ENCODE results near the gene IP6K1. TPM values are rescaled to one million over a fixed set of nuclear protein-coding genes. Genes with fewer than 3 reads are reported as not detected.

The IP6K1 gene
- total RNA-seq, 1 experiment from 2014 or later: 30.6 TPM

DNA sequence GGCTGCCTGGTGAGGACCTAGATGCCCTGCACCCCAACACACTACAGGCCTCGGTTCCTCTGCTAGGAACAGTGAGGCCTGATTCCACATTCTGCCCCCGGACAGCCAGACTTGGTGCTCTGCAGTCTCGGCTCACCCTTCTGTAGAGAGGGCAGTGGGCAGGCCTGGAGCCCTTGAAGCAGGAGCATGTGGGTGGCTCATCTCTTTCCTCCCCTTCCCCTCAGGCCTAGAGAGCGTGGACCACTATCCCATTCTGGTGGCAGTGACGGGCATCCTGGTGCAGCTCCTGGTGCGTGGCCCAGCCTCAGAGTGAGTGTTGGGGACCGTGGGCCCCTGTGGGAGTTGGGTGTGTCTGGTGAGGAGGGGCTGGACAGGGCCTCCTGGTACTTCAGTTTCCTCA lies 70.2 kb downstream of the IP6K1 start:
- DNase-seq (ENCODE audit: low read depth, low spot score) (no peak), ATAC-seq (no peak)
- Histone ChIP-seq H3K9me2 (ENCODE audit: insufficient read depth) (no peaks in the 10 kb centered on the region), H3K4me1 (ENCODE audit: control insufficient read depth in 1 of 2, insufficient read depth in 2 of 2, low read length in 2 of 2) (peaks cover 0 to 13% of the 10 kb centered on the region in 2 experiments; a peak in 2 of 4 replicates), H2AFZ (ENCODE audit: low read depth, low read length, poor library complexity, severe bottlenecking) (no peak overlapping the region), H3K4me3 (replicated peaks in 1 of 2; ENCODE audit: low read depth in 1 of 2, low read length in 2 of 2) (no peak overlapping the region), H3K79me2 (ENCODE audit: insufficient read depth, low read length) (no peaks in the 10 kb centered on the region), H3K9me3 (ENCODE audit: control insufficient read depth in 1 of 2, insufficient read depth in 1 of 2, low read depth in 1 of 2, low read length in 2 of 2) (no peaks in the 10 kb centered on the region), H3K9ac (ENCODE audit: low read length) (no peak overlapping the region), H3K27ac (ENCODE audit: low read depth, low read length) (no peak overlapping the region), H3K4me2 (ENCODE audit: low read length) (no peak overlapping the region), H4K20me1 (ENCODE audit: insufficient read depth) (no peaks in the 10 kb centered on the region), H3K27me3 (ENCODE audit: insufficient read depth, low read length) (no peaks in the 10 kb centered on the region), H3K36me3 (ENCODE audit: control insufficient read depth in 1 of 2, insufficient read depth in 2 of 2, low read length in 2 of 2) (peaks cover 0 to 9% of the 10 kb centered on the region in 2 experiments; a peak in 2 of 4 replicates)
- CTCF ChIA-PET: no interaction called here
- intact Hi-C loops (cut with micrococcal nuclease): no loop called here
- RAD21 ChIA-PET (ENCODE audit: low non-redundant PET in 1 of 2, low total read pairs in 2 of 2, uncharacterized antibody in 2 of 2, unreplicated experiment in 2 of 2): no interaction called here
- TF ChIP-seq TCF7L2 (IDR thresholded peaks at IDR 0.05; ENCODE audit: borderline replicate concordance, extremely low read depth, insufficient read depth, insufficient read length): no peak
- TF ChIP-seq, protein P1, sequence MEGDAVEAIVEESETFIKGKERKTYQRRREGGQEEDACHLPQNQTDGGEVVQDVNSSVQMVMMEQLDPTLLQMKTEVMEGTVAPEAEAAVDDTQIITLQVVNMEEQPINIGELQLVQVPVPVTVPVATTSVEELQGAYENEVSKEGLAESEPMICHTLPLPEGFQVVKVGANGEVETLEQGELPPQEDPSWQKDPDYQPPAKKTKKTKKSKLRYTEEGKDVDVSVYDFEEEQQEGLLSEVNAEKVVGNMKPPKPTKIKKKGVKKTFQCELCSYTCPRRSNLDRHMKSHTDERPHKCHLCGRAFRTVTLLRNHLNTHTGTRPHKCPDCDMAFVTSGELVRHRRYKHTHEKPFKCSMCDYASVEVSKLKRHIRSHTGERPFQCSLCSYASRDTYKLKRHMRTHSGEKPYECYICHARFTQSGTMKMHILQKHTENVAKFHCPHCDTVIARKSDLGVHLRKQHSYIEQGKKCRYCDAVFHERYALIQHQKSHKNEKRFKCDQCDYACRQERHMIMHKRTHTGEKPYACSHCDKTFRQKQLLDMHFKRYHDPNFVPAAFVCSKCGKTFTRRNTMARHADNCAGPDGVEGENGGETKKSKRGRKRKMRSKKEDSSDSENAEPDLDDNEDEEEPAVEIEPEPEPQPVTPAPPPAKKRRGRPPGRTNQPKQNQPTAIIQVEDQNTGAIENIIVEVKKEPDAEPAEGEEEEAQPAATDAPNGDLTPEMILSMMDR (IDR thresholded peaks at IDR 0.05 in 2 of 3, conservative IDR thresholded peaks at IDR 0.05 in 1 of 3; ENCODE audit: borderline replicate concordance in 1 of 3, insufficient read depth in 1 of 3, low read depth in 2 of 3, low read length in 2 of 3): no peak
- no peak for TF ChIP-seq CBX3 (IDR thresholded peaks at IDR 0.05; ENCODE audit: low read depth)
- TF ChIP-seq CEBPB (IDR thresholded peaks at IDR 0.05; ENCODE audit: low read depth): no peak
- no peak for TF ChIP-seq ZFX (IDR thresholded peaks at IDR 0.05)
- no peak for TF ChIP-seq EZH2phosphoT487 (IDR thresholded peaks at IDR 0.05; ENCODE audit: borderline replicate concordance)
- BruUV-seq (replicated peaks): no TSS peak
- POLR2A ChIA-PET: no interaction called here

DNA sequence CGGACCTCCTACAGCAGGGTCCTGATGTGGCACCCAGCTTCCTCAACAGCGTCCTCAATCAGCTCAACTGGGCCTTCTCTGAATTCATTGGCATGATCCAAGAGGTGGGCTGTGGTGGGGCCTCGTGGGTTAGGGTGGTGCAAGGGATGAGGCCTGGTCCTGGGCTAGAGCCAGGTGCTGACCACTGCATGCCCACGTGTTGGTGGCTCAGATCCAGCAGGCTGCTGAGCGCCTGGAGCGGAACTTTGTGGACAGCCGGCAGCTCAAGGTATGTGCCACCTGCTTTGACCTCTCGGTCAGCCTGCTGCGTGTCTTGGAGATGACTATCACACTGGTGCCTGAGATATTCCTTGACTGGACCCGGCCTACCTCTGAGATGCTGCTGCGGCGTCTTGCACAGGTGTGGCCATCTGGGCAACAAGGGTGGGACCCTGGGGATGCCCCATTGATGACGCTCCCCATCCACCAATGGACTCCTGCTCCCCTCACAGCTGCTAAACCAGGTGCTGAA lies 70.7 kb downstream of the IP6K1 start:
- Histone ChIP-seq H3K9ac (ENCODE audit: low read length) (no peak overlapping the region), H2AFZ (ENCODE audit: low read depth, low read length, poor library complexity, severe bottlenecking) (no peak overlapping the region), H3K27me3 (ENCODE audit: insufficient read depth, low read length) (no peaks in the 10 kb centered on the region), H3K9me3 (ENCODE audit: control insufficient read depth in 1 of 2, insufficient read depth in 1 of 2, low read depth in 1 of 2, low read length in 2 of 2) (no peaks in the 10 kb centered on the region), H3K79me2 (ENCODE audit: insufficient read depth, low read length) (no peaks in the 10 kb centered on the region), H3K36me3 (ENCODE audit: control insufficient read depth in 1 of 2, insufficient read depth in 2 of 2, low read length in 2 of 2) (peaks cover 0 to 3% of the 10 kb centered on the region in 2 experiments; a peak in 2 of 4 replicates), H3K27ac (ENCODE audit: low read depth, low read length) (no peak overlapping the region), H3K4me3 (replicated peaks in 1 of 2; ENCODE audit: low read depth in 1 of 2, low read length in 2 of 2) (no peak overlapping the region), H3K9me2 (ENCODE audit: insufficient read depth) (no peaks in the 10 kb centered on the region), H3K4me2 (ENCODE audit: low read length) (no peak overlapping the region), H4K20me1 (ENCODE audit: insufficient read depth) (no peaks in the 10 kb centered on the region), H3K4me1 (ENCODE audit: control insufficient read depth in 1 of 2, insufficient read depth in 2 of 2, low read length in 2 of 2) (peaks cover 0 to 13% of the 10 kb centered on the region in 2 experiments; a peak in 2 of 4 replicates)
- ChIA-PET CTCF (no interaction called here), POLR2A (no interaction called here), RAD21 (ENCODE audit: low non-redundant PET in 1 of 2, low total read pairs in 2 of 2, uncharacterized antibody in 2 of 2, unreplicated experiment in 2 of 2) (no interaction called here)
- no peak for TF ChIP-seq EZH2 (IDR thresholded peaks at IDR 0.05)
- DNase-seq (ENCODE audit: low read depth, low spot score): no peak
- intact Hi-C loops (cut with micrococcal nuclease): no loop called here
- no TSS peak for BruUV-seq (replicated peaks)
- no peak for ATAC-seq
